Keratinocyte (primary cell): ENCODE data around the gene MRGPRF.

Source experiments
- EZH2 ChIP-seq: IDR thresholded peaks from one replicate; pipeline ENCODE4 v1.6.1; 2012; ENCODE audit warnings: inconsistent platforms, mild to moderate bottlenecking, low read length, moderate library complexity
- TF ChIP-seq, protein P1 (sequence below), 3 experiments: IDR thresholded peaks in 1 of 3; conservative IDR thresholded peaks in 1 of 3; optimal IDR thresholded peaks in 1 of 3; 2 replicates in 2 of 3; 3 replicates in 1 of 3; pipeline versions ENCODE3 to v1.5.1; 2011; ENCODE audit warnings: low read length in 3 of 3, mild to moderate bottlenecking in 3 of 3, moderate library complexity in 2 of 3, control low read depth in 1 of 3, inconsistent platforms in 1 of 3; ENCODE audit not compliant: insufficient read depth in 2 of 3; ENCODE audit errors: extremely low read depth in 1 of 3

DNA sequence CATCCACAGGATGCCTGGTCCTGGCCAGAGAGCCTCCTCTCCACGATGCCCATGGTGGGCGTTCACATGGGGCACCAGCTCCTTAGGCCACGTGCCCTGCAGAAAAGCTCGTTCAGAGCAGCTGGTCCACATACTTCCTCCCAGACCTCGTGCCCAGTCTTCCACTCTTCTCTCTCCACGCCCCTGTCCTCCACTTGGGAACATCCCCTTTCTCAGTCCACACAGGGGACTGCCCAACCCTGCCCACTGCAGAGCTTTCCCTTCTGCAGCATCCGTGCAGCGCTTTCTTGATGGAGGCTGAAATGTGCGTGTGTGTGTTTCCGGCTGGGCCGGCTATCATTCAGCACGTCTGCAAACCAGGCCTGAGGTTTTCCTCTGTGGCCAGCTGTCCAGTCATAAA is 46.9 kb upstream of the MRGPRF start:
- TF ChIP-seq, protein P1, sequence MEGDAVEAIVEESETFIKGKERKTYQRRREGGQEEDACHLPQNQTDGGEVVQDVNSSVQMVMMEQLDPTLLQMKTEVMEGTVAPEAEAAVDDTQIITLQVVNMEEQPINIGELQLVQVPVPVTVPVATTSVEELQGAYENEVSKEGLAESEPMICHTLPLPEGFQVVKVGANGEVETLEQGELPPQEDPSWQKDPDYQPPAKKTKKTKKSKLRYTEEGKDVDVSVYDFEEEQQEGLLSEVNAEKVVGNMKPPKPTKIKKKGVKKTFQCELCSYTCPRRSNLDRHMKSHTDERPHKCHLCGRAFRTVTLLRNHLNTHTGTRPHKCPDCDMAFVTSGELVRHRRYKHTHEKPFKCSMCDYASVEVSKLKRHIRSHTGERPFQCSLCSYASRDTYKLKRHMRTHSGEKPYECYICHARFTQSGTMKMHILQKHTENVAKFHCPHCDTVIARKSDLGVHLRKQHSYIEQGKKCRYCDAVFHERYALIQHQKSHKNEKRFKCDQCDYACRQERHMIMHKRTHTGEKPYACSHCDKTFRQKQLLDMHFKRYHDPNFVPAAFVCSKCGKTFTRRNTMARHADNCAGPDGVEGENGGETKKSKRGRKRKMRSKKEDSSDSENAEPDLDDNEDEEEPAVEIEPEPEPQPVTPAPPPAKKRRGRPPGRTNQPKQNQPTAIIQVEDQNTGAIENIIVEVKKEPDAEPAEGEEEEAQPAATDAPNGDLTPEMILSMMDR (optimal IDR thresholded peaks at IDR 0.05 in 1 of 3, IDR thresholded peaks at IDR 0.05 in 1 of 3, conservative IDR thresholded peaks at IDR 0.05 in 1 of 3; ENCODE audit: extremely low read depth in 1 of 3, insufficient read depth in 2 of 3, low read length in 3 of 3), result no peak
- no peak for TF ChIP-seq EZH2
